ENCODE results near the gene NHSL1. TPM values are rescaled to one million over a fixed set of nuclear protein-coding genes. Genes with fewer than 3 reads are reported as not detected.

The NHSL1 gene
- total and polyA plus RNA-seq, 2 donors (not counting 3 experiments of a cell fraction or from before 2014, with no cell fraction given), result 24.8 to 55.0 TPM

GRCh38 chr6:138473144-138473543, 26.1 kb downstream of the NHSL1 start:
- ChIA-PET POLR2A (no interaction called here), CTCF (no interaction called here)
- no peak overlapping the region for H2AFZ ChIP-seq (ENCODE audit: low read depth, low read length)
- peaks cover 3 to 12% of the 10 kb centered on the region in 2 experiments for H3K36me3 ChIP-seq (ENCODE audit: control insufficient read depth in 2 of 2, extremely low read depth in 1 of 2, insufficient read depth in 2 of 2, low read length in 2 of 2)
- DNase-seq (ENCODE audit: low read depth, low spot score), result no peak
- no peak for FAIRE-seq
- no peak overlapping the region for H3K4me3 ChIP-seq (replicated peaks in 1 of 3; ENCODE audit: insufficient read depth in 1 of 3, low read depth in 1 of 3, low read length in 3 of 3)
- no TSS peak for BruUV-seq (replicated peaks)
- no peak overlapping the region for H3K27ac ChIP-seq (ENCODE audit: insufficient read depth, low read depth, low read length)
- no peak overlapping the region for H3K4me2 ChIP-seq (ENCODE audit: insufficient read depth, low read length)
- no peaks in the 10 kb centered on the region for H3K27me3 ChIP-seq (ENCODE audit: control insufficient read depth in 2 of 2, insufficient read depth in 2 of 2, low read length in 2 of 2)
- intact Hi-C loops (cut with micrococcal nuclease) (no loop called here), dilution Hi-C loops (cut with MboI; ENCODE audit: extremely low pct_ligation_motif_present, low sequenced_read_pairs) (no loop called here)
- H3K9me1 ChIP-seq (replicated peaks; ENCODE audit: control insufficient read depth, extremely low read depth, insufficient read depth, low read length), result no peaks in the 10 kb centered on the region
- H3K79me2 ChIP-seq (ENCODE audit: control insufficient read depth, insufficient read depth, low read length), result peaks cover 33% of the 10 kb centered on the region
- no peak overlapping the region for H3K9ac ChIP-seq (replicated peaks; ENCODE audit: extremely low read depth, insufficient read depth, low read length)
- no peak for TF ChIP-seq MYC (IDR thresholded peaks at IDR 0.05; ENCODE audit: low read depth, low read length)
- no peak for TF ChIP-seq POLR2AphosphoS5 (IDR thresholded peaks at IDR 0.05; ENCODE audit: insufficient read depth, low read depth, low read length)
- TF ChIP-seq FOS (IDR thresholded peaks at IDR 0.05; ENCODE audit: borderline replicate concordance, insufficient read depth, low read length), result no peak
- TF ChIP-seq EZH2 (IDR thresholded peaks at IDR 0.05; ENCODE audit: borderline replicate concordance, low read depth, low read length, severe bottlenecking), result no peak
- TF ChIP-seq GATA2 (IDR thresholded peaks at IDR 0.05; ENCODE audit: insufficient read depth, insufficient read length, low read depth, low read length), result no peak
- no peak for TF ChIP-seq POLR2A (IDR thresholded peaks at IDR 0.05; ENCODE audit: low read depth, low read length)
- no peak for TF ChIP-seq JUN (IDR thresholded peaks at IDR 0.05; ENCODE audit: borderline replicate concordance, insufficient read depth, insufficient read length, low read depth)
- no peak for TF ChIP-seq CTCF (IDR thresholded peaks at IDR 0.05; ENCODE audit: extremely low read depth in 1 of 2, insufficient read depth in 1 of 2, low read depth in 1 of 2, low read length in 2 of 2)
- TF ChIP-seq MAX (IDR thresholded peaks at IDR 0.05; ENCODE audit: insufficient read depth, insufficient read length), result no peak
- peaks cover 3% of the 10 kb centered on the region for H3K4me1 ChIP-seq (ENCODE audit: control insufficient read depth, extremely low read depth, insufficient read depth, low read length)
- H3K9me3 ChIP-seq (replicated peaks; ENCODE audit: control insufficient read depth, insufficient read depth, low read length), result no peaks in the 10 kb centered on the region
- H4K20me1 ChIP-seq (replicated peaks; ENCODE audit: control insufficient read depth, extremely low read depth, insufficient read depth, low read length), result peaks cover 7% of the 10 kb centered on the region

All from endothelial cell of umbilical vein (primary cell).